Mesothelial cell of epicardium (in vitro differentiated cells): Measurements from ENCODE around the gene ZNF518A. TPM values are rescaled to one million over a fixed set of nuclear protein-coding genes. Genes with fewer than 3 reads are reported as not detected.
A peak's percentile ranks its signal among the peaks of the same experiment; 100 is the strongest.

Experiments used
- DNase-seq, 2 experiments: peaks; one replicate each; pipeline ENCODE4 v3.0.0; 2021; ENCODE audit warnings: low spot score in 2 of 2; ENCODE audit not compliant: unreplicated experiment in 2 of 2
- H3K27ac Mint-ChIP-seq: 2 replicates; pipeline ENCODE4 v1.8.0; 2021; ENCODE audit warnings: mixed read lengths
- H3K27me3 Mint-ChIP-seq: 2 replicates; pipeline ENCODE4 v1.8.0; 2021; ENCODE audit warnings: low read depth, mixed read lengths
- H3K36me3 Mint-ChIP-seq: 2 replicates; pipeline ENCODE4 v1.8.0; 2021; ENCODE audit warnings: mixed read lengths
- H3K4me1 Mint-ChIP-seq: 2 replicates; pipeline ENCODE4 v1.8.0; 2021; ENCODE audit warnings: mixed read lengths
- H3K4me3 Mint-ChIP-seq: 2 replicates; pipeline ENCODE4 v1.8.0; 2021; ENCODE audit warnings: mild to moderate bottlenecking, moderate library complexity, mixed read lengths
- H3K9me3 Mint-ChIP-seq: 2 replicates; pipeline ENCODE4 v1.8.0; 2021; ENCODE audit warnings: mixed read lengths
- total RNA-seq: library from RNA; stranded (reverse); gene quantifications from 3 replicates; pipeline ENCODE4 v1.2.1, GENCODE V29; 2021
- TF ChIP-seq, protein P1 (sequence below): fragments of 200-600 bp; sonication (generic); IDR thresholded peaks from one replicate; pipeline ENCODE4 v1.5.0; 2021; ENCODE audit warnings: antibody characterized with exemption; ENCODE audit not compliant: unreplicated experiment

ZNF518A gene, protein sequence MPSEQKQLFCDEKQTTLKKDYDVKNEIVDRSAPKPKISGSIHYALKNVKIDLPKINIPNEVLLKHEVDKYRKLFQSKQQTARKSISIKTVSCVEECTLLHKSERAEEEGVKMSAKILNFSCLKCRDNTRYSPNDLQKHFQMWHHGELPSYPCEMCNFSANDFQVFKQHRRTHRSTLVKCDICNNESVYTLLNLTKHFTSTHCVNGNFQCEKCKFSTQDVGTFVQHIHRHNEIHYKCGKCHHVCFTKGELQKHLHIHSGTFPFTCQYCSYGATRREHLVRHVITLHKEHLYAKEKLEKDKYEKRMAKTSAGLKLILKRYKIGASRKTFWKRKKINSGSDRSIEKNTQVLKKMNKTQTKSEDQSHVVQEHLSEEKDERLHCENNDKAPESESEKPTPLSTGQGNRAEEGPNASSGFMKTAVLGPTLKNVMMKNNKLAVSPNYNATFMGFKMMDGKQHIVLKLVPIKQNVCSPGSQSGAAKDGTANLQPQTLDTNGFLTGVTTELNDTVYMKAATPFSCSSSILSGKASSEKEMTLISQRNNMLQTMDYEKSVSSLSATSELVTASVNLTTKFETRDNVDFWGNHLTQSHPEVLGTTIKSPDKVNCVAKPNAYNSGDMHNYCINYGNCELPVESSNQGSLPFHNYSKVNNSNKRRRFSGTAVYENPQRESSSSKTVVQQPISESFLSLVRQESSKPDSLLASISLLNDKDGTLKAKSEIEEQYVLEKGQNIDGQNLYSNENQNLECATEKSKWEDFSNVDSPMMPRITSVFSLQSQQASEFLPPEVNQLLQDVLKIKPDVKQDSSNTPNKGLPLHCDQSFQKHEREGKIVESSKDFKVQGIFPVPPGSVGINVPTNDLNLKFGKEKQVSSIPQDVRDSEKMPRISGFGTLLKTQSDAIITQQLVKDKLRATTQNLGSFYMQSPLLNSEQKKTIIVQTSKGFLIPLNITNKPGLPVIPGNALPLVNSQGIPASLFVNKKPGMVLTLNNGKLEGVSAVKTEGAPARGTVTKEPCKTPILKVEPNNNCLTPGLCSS (N-terminal part only)
- total RNA-seq, result 40.7 to 41.3 TPM (median 41.0 TPM) in 3 replicates

DNA sequence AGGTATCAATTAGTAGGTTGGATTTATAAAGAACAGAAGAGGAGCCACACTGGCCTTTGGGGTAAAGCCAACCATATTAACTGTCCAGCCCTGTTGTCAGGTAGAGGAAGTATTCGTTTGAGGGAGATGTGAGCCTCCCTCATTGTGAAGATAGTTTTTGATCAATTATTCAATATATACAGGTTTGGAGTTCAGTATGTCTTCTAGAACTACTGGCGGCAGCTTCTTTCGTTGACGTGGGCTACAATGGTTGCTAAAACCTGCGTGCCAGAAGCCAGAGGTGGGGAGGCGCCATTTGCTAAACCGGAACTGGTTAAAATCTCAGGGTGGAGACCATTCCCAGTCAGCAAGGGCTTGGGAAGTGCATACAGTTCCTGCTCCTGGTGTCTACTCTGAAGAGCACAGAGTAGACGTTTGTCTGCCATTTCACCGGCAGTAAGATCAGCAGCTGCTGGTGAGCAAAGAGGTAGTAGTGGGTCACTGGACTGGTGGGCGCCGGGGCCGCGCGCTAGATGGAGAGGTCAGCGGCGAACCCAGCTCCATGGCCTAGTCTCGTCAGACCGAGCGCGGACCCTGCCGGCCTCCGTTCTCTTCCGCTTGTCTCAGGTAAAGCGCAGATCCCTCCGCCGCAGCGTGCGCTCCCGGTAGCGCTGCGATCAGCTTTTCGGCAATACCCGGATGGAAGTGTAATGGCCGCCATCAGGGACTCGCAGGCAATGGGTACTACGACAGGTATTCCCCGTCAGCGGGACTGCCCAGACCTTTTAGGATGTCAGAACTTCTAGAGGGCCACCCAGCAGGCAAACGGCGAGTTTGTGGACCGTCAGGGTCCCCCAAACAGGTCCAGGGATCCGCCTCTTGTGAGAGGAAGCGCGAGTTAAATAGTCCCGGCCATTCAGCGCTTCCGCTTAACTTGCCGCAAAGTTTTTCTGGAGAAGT lies at the start of gene ZNF518A:
TSS of gene ZNF518A (plus strand) at position 911 of the 939 bp plus-strand sequence. CDS start 26,026 bp downstream, outside the sequence.
- DNase-seq, result peak; percentile 81 to 88
- Mint-ChIP-seq H3K36me3 (peaks cover 9% of the 10 kb centered on the region), H3K9me3 (peaks cover 3% of the 10 kb centered on the region), H3K4me3 (peak within 1 kb of the TSS; percentile 88), H3K27me3 (peaks cover 13% of the 10 kb centered on the region), H3K4me1 (peaks cover 31% of the 10 kb centered on the region), H3K27ac (peak within 1 kb of the TSS; percentile 99)
- TF ChIP-seq, protein P1, sequence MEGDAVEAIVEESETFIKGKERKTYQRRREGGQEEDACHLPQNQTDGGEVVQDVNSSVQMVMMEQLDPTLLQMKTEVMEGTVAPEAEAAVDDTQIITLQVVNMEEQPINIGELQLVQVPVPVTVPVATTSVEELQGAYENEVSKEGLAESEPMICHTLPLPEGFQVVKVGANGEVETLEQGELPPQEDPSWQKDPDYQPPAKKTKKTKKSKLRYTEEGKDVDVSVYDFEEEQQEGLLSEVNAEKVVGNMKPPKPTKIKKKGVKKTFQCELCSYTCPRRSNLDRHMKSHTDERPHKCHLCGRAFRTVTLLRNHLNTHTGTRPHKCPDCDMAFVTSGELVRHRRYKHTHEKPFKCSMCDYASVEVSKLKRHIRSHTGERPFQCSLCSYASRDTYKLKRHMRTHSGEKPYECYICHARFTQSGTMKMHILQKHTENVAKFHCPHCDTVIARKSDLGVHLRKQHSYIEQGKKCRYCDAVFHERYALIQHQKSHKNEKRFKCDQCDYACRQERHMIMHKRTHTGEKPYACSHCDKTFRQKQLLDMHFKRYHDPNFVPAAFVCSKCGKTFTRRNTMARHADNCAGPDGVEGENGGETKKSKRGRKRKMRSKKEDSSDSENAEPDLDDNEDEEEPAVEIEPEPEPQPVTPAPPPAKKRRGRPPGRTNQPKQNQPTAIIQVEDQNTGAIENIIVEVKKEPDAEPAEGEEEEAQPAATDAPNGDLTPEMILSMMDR, result no peak

DNA sequence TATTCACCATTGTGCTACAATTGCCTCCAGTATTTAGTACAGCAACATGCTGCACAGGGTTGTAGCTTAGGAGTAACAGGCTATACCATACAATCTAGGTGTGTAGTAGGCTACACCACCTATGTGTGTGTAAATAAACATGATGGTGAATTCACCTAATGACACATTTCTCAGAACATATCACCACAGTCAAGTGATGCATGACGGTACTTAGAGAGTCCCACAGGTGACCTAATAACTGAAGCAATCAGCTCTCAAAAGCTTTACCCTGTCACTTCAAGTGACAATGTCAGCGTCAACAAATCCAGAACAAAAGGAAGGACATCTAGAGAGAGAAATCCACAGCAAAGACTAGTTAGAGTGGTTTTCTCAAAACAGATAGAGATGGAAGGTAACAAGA lies 47.9 kb upstream of the ZNF518A start:
- no peak for DNase-seq
- Mint-ChIP-seq H3K36me3 (no peaks in the 10 kb centered on the region), H3K4me1 (no peaks in the 10 kb centered on the region), H3K9me3 (no peaks in the 10 kb centered on the region), H3K27me3 (peaks cover 12% of the 10 kb centered on the region), H3K4me3 (no peak overlapping the region), H3K27ac (no peak overlapping the region)
- TF ChIP-seq, protein P1, result no peak

DNA sequence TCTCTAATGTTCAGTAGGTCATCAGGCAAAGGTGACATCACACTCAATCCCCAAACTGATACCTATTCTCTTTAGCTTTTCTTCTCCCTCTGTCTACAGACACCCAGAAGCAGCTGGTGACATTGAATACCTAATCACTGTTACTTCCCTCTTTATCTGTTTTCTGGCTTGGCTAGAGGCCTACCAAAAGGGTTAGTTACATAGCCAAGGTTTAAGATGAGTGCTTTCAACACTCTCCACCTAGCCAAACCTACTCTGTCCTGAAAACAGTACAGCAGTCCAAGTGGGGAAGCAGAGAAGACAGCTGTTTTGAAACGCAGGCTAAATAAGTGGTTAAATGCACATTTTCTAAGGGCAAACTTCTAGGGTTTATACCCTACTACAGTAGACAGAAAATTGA lies 47.3 kb upstream of the ZNF518A start:
- H3K4me3 Mint-ChIP-seq, result no peak overlapping the region
- TF ChIP-seq, protein P1, result no peak
- no peaks in the 10 kb centered on the region for H3K4me1 Mint-ChIP-seq
- H3K9me3 Mint-ChIP-seq, result no peaks in the 10 kb centered on the region
- no peak overlapping the region for H3K27ac Mint-ChIP-seq
- peaks cover 12% of the 10 kb centered on the region for H3K27me3 Mint-ChIP-seq
- no peaks in the 10 kb centered on the region for H3K36me3 Mint-ChIP-seq
- no peak for DNase-seq

DNA sequence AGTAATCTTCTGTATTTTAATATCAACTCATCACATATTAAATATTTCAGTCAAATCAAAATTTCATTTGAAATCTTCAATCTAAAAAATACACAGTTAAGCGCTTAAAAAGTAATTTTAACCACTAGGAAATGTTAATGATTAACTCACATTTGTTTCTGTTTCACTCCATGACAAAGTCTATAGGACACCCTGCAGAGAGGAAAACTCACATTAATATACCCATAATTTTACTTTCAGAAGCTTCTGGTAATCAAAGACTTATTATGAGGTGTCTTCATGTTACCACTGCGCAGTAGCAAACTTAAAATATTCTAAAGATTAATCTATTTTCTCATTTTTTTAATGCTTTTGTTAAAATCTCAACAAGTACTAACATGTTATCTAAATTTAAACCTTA lies 41.0 kb upstream of the ZNF518A start:
- DNase-seq, result no peak
- Mint-ChIP-seq H3K36me3 (no peaks in the 10 kb centered on the region), H3K4me3 (no peak overlapping the region), H3K4me1 (no peaks in the 10 kb centered on the region), H3K9me3 (no peaks in the 10 kb centered on the region), H3K27me3 (peaks cover 10% of the 10 kb centered on the region), H3K27ac (no peak overlapping the region)
- TF ChIP-seq, protein P1, result no peak
